22Rv1 (cell line): Measurements from ENCODE around the gene SPATA45.

Source experiments
- ZFX ChIP-seq: fragments of 450-650 bp; IDR thresholded peaks from 2 replicates; pipeline ENCODE4 v1.6.1; 2017; ENCODE audit warnings: antibody characterized with exemption, borderline replicate concordance
- TF ChIP-seq, protein P1 (sequence below): fragments of 450-650 bp; IDR thresholded peaks from 2 replicates; pipeline ENCODE4 v1.5.1; 2017; ENCODE audit warnings: mild to moderate bottlenecking

DNA sequence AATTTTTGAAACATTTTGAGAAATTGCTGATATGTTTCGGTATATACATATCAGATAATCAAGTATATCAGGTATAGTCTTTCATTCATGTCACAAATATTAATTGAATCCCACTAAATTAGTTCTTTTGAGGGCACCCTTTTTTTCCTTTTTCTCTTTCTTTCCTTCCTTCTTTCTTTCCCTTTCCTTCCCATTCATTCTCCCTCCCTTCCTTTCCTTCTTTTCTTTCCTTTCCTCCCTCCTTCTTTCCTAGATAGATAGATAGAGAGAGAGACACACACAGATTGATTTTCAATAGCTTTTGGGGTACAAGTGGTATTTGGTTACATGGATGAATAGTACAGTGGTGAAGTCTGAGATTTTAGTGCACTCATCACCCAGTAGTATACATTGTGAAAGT is 61.6 kb downstream of the SPATA45 start:
- TF ChIP-seq, protein P1, sequence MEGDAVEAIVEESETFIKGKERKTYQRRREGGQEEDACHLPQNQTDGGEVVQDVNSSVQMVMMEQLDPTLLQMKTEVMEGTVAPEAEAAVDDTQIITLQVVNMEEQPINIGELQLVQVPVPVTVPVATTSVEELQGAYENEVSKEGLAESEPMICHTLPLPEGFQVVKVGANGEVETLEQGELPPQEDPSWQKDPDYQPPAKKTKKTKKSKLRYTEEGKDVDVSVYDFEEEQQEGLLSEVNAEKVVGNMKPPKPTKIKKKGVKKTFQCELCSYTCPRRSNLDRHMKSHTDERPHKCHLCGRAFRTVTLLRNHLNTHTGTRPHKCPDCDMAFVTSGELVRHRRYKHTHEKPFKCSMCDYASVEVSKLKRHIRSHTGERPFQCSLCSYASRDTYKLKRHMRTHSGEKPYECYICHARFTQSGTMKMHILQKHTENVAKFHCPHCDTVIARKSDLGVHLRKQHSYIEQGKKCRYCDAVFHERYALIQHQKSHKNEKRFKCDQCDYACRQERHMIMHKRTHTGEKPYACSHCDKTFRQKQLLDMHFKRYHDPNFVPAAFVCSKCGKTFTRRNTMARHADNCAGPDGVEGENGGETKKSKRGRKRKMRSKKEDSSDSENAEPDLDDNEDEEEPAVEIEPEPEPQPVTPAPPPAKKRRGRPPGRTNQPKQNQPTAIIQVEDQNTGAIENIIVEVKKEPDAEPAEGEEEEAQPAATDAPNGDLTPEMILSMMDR, result no peak
- TF ChIP-seq ZFX, result no peak
